Liver (tissue), 3 donors: Measurements from ENCODE around the gene CCSER2.

ENCODE experiments used
- ATF3 ChIP-seq: IDR thresholded peaks from 2 replicates; pipeline ENCODE4 v1.6.1; 2016; ENCODE audit warnings: antibody characterized with exemption
- CTCF ChIP-seq: fragments of 150-350 bp; IDR thresholded peaks from 2 replicates; pipeline ENCODE4 v1.5.1; 2017; ENCODE audit warnings: improper control_type of control experiment, low read depth, low read length; ENCODE audit not compliant: missing input control
- FOXA2 ChIP-seq: IDR thresholded peaks from 2 replicates; pipeline ENCODE4 v1.6.1; 2016; ENCODE audit warnings: antibody characterized with exemption
- GABPA ChIP-seq, 2 donors: IDR thresholded peaks in 1 of 2; conservative IDR thresholded peaks in 1 of 2; 2 replicates each; pipeline ENCODE4 v1.6.1; 2016; ENCODE audit warnings: antibody characterized with exemption in 2 of 2, mild to moderate bottlenecking in 1 of 2, moderate library complexity in 1 of 2
- HNF4G ChIP-seq: IDR thresholded peaks from 2 replicates; pipeline ENCODE4 v1.6.1; 2016; ENCODE audit warnings: antibody characterized with exemption
- MAX ChIP-seq: IDR thresholded peaks from 2 replicates; pipeline ENCODE4 v1.6.1; 2016; ENCODE audit warnings: antibody characterized with exemption
- REST ChIP-seq: IDR thresholded peaks from 2 replicates; pipeline ENCODE4 v1.6.1; 2016; ENCODE audit warnings: antibody characterized with exemption, mild to moderate bottlenecking
- TAF1 ChIP-seq: conservative IDR thresholded peaks from 2 replicates; pipeline ENCODE4 v1.6.1; 2016; ENCODE audit warnings: antibody characterized with exemption, mild to moderate bottlenecking
- YY1 ChIP-seq: IDR thresholded peaks from 2 replicates; pipeline ENCODE4 v1.6.1; 2016; ENCODE audit warnings: antibody characterized with exemption, mild to moderate bottlenecking
- donor health status: healthy.
- donor health status: healthy.

- TF ChIP-seq FOXA2 (no peak), HNF4G (no peak), ATF3 (no peak), YY1 (no peak), CTCF (no peak), GABPA (IDR thresholded peaks at IDR 0.05 in 1 of 2, conservative IDR thresholded peaks at IDR 0.05 in 1 of 2) (no peak), TAF1 (no peak), REST (no peak), MAX (no peak)
Measured at GRCh38 chr10:84312816-84313215, 15.6 kb upstream of the CCSER2 start.
